GM19395 (cell line): Measurements from ENCODE around the gene MLXIPL.
"Not testable (repeated sequence)": the region's sequence is repeated elsewhere in the genome, so short reads cannot be mapped to it uniquely, and the experiment has no call there.

ENCODE experiments used
- ATAC-seq: cut with Tn5 transposase; IDR thresholded peaks from one replicate; pipeline ENCODE4 v1.9.1; 2021; ENCODE audit warnings: mild to moderate bottlenecking, moderate library complexity; ENCODE audit not compliant: unreplicated experiment

MLXIPL gene

DNA sequence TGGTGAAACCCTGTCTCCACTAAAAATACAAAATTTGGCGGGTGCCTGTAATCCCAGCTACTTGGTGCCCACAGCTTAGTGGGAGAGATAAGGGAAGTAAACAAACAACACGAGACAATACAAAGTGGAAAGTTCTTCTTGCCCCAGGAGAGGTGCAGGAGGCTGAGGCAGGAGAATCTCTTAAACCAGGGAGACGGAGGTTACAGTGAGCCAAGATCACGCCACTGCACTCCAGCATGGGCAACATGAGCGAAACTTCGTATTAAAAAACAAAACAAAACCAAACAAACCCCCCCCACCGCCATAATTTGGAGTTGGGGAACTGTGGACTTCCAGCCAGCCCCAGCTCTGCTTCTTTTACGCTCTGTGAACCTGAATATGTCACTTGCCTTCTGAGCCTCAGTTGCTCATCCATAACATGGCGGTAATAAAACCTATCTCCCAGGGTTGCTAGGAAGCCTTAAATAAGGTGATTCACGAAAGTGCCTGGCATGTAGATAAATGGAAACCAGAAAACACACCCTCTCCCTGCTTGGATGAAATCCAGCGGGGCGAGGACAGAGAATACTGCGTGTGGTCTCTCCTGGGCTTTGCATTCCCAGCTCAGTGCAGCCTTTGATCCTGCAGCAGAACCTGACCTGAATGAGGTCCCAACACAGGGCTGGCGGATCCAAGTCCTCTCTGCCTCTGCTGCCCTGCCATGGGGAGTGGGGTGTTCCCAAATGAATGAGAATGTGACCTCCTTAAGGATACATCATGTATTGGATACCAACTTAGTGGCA, 10.2 kb downstream of the MLXIPL start:
- no peak for ATAC-seq

GRCh38 chr7:73612598-73613269, 11.6 kb downstream of the MLXIPL start:
- no peak for ATAC-seq

DNA sequence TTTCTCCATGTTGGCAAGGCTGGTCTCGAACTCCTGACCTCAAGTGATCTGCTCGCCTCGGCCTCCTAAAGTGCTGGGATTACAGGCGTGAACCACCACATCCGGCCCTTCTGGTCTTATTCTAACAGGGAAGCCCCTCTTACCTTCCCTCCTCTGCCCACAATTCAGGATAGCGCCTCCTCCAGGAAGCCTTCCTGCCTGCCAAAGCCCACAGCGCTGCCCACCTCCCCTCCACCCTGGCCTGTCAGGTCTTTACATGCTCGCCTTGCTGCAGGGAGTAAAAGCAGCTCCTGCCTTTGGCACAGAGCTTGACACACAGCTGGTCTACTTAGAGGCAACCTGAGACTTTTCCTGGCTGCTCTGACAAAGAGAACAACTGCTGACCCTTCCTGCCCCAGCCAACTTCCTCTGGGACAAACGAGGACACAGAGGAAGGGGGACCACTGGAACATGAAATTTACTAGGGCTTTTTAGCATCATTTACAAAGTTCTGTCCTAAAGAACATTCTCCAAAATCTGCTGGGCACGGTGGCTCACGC, 13.2 kb downstream of the MLXIPL start:
- ATAC-seq = no peak

GRCh38 chr7:73610105-73610504, 14.2 kb downstream of the MLXIPL start:
- ATAC-seq = no peak

- not testable (repeated sequence) for ATAC-seq
Measured at GRCh38 chr7:73607692-73607983, 16.7 kb downstream of the MLXIPL start.

GRCh38 chr7:73606801-73607691, 17.3 kb downstream of the MLXIPL start:
- no peak for ATAC-seq

DNA sequence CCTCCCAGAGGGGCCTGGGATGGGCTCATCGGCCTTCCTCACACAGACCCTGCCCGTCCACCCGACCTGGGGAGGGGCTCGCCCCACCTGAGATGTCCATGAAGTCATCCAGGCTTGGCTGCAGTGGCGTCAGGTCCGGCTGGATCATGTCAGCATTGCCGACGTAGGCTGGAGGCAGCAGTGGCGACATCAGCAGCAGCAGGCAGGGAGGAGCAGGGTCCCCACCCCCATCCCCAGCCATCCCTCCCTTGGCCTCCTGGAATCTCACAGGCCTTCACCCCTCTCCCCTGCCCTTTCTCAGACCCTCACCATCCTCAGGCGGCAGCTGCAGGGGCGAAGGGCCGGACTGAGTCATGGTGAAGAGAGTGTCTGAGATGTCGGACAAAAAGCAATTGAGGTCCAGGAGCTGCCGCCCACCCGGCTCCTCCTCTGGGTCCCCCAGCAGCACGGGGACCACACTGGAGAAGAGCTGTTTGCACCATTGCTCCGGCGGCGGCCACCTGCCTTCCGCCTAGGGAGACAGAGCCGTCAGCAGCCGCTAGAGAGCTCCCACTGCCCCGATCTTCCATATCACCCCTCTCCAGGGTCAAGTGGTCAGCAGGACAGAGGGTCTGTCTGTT, 18.6 kb downstream of the MLXIPL start:
- ATAC-seq = no peak

DNA sequence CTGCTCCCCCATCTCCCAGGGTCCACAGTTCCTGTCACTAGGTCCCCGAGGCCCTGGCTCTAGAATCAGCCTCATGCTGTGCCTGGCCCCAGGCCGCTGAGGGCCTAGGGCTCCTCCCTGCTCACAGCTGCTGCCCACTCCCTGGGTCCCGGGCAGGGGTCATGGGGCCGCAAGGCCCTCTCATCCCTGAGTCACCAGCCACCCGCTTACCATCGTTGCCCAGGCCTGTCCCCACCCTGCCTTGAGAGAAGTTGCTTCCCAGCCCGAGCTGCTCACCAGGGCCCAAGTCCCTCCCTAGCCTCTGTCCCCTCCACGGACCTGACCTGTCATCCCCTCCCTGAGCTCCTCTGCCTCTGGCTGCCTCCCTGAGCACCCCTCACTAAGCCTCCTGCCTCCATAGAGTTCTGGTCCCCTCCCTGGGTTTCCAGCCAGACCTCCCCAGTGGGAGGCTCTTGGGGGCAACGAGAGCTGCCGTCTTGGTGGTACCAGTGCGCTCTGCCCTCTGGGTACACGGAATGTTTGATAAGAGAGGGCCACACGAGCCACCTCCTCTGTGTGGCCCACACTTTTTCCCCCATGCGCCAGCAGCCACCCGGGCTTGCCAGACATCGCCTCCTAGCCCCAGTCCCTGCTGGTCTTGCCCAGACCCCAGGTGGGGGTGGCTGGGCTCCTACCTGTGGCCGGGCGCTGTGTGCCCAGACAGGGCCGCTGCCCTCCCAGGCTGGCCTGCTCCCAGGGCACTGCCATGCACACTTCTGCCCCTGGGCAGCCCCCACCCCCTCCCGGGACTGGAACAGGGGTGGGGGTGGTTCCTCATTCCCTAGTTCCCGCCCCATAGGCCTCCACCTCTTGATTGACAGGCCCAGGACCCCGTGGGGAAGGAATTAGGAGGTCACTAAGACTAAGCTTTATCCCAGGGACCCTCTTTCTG, 21.3 kb downstream of the MLXIPL start:
- ATAC-seq = no peak

GRCh38 chr7:73599916-73600315, 24.4 kb downstream of the MLXIPL start:
- no peak for ATAC-seq

GRCh38 chr7:73599151-73599882, 25.0 kb downstream of the MLXIPL start:
- no peak for ATAC-seq

DNA sequence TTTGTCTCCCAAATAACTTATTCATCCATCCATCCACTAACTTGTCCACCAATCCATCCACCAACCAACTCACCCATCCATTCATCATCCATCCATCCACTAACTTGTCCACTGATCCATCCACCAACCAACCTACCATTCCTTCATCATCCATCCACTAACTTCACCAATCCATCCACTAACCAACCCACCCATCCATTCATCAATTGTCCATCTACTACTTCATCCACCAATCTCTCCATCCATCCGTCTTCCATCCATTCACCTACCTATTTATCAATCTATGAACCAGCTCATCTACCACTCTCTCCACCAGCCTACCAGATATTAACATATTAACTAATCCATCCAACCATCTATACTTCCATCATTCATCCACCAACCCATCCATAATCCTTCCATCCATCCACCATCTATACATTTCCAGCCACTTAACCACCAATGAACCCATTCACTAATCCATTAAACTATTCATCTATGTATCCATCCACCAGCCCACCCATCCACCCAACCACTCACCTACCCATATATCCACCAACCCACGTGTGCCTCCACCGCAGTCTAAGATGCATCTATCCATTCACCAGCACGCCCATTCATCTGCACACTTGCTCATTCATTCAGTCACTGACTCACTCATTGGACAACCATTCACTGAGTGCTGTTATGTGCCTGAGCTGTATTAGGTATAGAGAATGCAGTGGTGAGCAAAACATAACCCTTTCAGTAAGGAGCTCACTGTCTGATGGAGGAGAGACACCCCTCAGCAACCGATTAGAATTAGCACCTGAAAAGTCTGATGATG, 26.1 kb downstream of the MLXIPL start:
- no peak for ATAC-seq

- ATAC-seq = no peak
Measured at GRCh38 chr7:73596191-73597065, 27.9 kb downstream of the MLXIPL start.

DNA sequence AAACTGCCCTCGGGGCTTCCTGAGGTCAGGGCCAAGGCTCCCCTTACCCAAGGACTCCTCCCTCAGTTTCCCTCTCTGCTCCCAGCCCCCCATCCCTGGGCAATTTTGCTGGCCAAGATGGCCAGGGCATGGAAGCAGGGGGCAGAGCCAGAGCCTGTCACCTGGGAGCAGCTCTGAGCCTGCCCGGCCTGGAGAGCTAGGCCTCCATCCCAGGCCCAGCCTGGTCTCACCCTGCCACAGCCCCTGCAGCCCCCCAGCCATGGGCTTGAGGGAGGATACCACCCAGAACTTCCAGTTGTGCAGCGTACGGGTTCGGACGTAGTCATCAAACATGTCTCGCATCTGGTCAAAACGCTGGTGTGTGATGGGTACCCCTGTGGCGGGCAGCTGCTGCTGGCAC, 29.0 kb downstream of the MLXIPL start:
- no peak for ATAC-seq

GRCh38 chr7:73593207-73594045, 30.9 kb downstream of the MLXIPL start:
- ATAC-seq = no peak

DNA sequence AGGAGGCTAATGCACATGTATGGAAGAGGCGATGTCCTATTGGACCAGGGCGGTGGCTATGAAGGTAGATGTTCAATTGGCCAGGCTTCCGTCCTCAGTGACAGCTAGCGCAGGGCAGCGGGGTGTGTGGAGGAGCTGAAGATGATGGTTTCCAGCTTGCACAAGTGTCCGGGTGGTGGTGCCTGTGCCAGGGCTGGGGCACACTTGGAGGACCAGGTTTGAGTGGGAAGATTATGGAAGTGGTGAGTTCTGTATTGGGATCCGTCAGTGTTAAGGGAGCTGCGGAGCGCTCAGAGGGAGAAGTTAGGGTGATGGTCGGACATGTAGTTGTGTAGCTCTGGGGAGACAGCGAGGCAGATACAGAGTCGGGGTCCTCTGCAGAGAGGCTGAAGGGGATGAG, 37.4 kb downstream of the MLXIPL start:
- ATAC-seq = no peak

GRCh38 chr7:73585196-73585595, 39.1 kb downstream of the MLXIPL start:
- no peak for ATAC-seq
